CD1c-positive myeloid dendritic cell (primary cell): ENCODE results near the gene HEXD.
"Not testable (repeated sequence)": the region's sequence is repeated elsewhere in the genome, so short reads cannot be mapped to it uniquely, and the experiment has no call there.

Experiments used
- DNase-seq: peaks from one replicate; pipeline ENCODE4 v3.0.0-alpha.2; 2016; ENCODE audit errors: extremely low spot score

HEXD gene

DNA sequence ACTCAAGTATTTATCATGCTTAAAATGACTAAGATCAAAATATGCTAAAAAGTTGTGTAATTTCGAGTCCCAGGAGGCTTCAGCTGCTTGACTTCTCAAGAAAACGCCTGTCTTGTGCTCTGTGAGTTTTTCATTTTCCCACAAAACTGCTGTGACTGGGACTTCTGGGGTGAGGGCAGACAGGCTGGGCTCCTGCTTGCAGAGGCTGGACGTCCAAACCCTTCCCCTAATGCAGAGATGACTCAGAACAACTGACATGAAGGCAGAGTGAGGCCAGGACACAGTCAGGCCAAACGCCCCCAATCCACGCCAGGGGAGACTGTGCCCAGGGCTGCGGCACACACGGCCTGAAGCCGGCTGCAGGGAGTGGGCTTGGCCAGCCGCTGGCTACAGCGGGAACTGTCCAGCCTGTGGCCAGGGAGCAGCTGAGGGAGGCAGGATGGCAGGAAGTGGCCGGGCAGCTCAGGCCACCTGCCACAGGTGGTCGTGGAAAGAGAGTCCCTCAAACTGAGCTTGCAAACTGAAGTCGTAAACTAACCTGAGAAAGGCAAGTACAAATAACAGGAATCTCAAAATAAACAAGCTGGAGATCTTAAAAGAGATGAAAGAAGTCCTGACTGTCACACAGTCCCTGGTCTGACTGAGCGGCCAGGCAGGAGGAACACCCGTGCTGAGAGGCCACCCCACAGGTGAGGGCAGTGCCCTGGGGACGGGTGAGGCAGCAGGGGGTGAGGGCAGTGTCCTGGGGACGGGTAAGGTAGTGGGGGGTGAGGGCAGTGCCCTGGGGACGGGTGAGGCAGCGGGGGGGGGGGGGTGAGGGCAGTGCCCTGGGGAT lies 21.3 kb upstream of the HEXD start:
- peak; percentile 34 for DNase-seq

- DNase-seq = no peak
Observed at GRCh38 chr17:82397449-82398335, 20.5 kb upstream of the HEXD start.

- DNase-seq = peak; percentile 44
Observed at GRCh38 chr17:82399041-82399441, 19.1 kb upstream of the HEXD start.

- DNase-seq = no peak
Observed at GRCh38 chr17:82399601-82400101, 18.5 kb upstream of the HEXD start.

DNA sequence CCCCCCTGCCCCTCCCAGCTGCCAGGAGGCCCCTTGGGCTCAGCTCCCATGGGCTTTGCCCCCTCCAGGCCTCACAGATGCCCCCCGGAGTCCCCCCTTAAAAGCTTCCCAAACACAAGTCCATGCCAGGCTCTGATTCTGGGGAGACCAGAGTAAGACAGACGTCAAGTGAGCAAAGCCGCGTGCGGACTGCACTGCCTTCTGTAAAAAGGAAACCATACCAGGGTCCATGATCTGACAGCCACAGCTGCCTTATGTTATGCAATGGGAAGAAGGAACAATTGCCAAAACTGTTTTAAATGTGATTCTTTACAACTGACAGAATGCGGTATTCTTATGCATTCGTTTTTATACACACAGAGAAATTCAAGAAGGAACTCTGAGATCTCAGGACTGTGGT lies 17.9 kb upstream of the HEXD start:
- peak; percentile 56 for DNase-seq

DNA sequence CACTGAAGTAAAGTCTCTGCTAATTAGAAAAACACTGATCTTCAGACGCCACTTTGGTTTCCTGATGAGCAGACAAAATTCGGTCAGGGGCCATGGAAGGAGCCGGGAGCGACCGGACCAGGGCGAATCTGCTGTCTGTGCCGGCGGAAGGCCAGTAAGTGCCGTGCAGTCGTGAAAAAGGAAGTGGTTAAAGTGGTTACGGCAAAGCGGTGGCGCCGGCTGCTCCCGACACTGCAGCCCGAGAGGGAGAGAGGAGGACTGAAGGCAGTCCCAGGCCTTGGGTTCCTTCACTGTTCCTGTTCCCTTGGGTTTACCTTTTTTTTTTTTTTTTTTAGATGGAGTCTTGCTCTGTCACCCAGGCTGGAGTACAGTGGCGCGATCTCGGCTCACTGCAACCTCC lies 17.3 kb upstream of the HEXD start:
- peak; percentile 87 for DNase-seq

GRCh38 chr17:82402865-82403264 lies 15.3 kb upstream of the HEXD start:
- DNase-seq = no peak

DNA sequence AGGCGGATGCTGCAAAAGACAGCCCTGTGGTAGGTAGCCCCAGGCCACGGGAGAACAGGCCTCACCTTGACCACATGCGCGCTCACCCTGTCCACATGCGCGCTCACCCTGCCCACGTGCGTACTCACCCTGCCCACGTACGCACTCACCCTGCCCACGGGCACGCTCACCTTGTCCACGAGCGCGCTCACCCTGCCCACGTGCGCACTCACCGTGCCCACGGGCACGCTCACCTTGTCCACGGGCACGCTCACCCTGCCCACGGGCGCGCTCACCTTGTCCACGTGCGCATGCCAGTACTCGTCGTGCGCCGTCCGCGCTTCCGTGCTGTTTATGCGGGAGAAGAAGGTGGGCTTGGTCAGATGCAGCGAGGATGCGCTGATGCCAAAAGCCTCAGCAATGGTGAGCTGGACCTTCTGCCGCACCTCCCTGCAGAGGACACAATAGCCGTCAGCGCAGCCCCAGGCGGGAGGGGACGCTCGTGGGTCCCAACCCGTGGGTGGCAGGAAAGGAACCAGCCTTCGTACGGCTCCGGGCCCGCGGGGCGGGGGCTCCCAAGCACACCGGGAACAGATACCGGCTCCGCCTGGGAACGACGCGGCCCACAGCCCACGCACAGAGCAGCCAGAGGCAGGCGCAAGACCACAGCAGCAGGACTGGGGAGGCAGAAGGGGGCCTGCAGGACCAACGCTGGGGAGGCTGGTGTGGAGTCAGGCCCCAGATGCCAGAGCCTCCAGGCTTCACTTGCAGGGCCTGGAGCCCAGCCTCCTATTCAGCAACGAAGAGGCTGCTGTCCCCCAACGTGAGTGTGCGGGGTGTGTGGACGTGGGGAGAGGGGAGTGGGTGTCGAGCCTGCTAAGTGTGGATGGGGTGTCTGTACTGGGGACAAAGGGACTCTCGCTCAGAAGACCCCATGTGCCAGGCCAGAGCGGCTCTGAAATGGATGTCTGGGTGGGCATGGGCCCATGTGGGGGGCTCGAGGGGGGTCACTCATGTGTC lies 14.2 kb upstream of the HEXD start:
- no peak for DNase-seq

- no peak for DNase-seq
Observed at GRCh38 chr17:82405051-82405450, 13.1 kb upstream of the HEXD start.

DNA sequence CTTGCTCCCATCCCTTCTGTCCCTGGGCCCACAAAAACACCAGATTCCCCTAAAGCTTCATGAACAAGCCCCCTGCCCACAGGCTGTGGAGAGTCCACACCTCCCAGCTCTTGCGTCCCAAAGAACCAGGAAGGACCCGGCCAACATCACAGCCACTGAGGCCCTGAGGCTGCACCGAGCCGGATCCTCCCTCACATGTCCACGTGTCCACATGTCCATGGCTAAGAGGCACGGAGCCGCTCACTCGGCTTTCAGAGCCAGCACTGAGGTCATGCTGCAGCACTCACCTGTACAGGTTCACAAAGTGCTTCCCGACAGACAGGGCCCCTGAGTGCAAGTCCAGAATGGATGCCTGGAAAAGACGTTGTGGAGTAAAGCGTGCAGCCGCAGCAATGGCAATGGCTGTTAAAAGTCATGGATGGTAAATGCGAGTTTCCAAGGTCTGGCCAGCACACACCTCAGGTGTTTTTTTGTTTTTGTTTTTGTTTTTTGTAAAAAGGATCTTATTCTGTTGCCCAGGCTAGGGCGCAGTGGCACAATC lies 11.9 kb upstream of the HEXD start:
- DNase-seq = no peak

GRCh38 chr17:82407255-82407654 lies 10.9 kb upstream of the HEXD start:
- DNase-seq = peak; percentile 48

- no peak for DNase-seq
Observed at GRCh38 chr17:82408288-82408937, 9.7 kb upstream of the HEXD start.

DNA sequence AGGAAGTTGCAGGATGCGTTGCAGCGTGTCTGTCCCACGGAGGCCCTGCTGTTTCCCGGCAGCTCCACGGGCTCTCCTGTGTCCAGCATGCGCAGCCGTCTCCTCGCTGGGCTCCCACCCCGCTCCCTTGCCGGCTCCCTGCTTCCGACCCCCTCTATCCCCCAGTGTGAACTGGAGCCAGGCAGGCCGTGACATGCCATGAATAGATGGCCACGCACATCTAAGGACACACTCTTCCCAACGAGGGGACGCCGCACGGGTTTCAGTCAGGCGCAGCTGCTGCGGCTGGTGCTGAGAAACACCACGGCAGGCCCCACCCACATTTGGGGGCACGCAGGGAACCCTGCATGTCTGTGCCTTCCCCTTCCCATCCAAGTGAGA lies 9.2 kb upstream of the HEXD start:
- DNase-seq = no peak

DNA sequence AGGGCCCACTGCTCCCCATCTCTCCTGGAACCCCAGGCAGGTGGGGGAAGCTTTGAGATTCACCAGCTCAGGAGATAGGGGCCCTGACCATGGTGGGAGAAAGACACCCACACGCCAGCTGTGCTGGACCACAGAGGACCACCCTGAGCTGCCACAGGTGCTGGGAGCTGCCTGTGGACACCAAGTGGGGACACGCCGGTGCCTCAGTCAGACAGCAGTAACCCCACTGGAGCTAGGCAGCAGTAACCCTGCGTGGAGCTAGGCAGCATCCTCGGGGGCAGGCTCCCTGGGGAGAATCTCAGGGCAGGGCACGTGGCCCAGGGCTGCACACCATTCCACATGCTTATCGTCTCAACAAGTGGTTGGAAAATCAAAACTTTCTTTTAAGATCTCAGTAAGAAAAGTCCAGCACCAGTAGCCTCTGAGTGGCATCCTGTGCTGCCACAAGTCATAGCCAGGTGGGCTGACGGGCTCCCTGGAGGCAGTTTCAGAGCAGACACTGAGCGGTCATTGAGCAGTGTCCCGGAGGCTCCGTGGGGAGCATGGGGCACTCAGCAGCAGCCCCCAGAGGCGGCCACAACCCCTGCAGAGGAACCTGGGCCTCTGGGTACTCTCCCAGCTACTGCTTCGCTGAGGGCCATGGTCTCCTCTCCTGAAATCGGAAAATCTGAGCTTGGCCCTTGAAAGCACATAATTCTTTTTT lies 8.0 kb upstream of the HEXD start:
- no peak for DNase-seq

DNA sequence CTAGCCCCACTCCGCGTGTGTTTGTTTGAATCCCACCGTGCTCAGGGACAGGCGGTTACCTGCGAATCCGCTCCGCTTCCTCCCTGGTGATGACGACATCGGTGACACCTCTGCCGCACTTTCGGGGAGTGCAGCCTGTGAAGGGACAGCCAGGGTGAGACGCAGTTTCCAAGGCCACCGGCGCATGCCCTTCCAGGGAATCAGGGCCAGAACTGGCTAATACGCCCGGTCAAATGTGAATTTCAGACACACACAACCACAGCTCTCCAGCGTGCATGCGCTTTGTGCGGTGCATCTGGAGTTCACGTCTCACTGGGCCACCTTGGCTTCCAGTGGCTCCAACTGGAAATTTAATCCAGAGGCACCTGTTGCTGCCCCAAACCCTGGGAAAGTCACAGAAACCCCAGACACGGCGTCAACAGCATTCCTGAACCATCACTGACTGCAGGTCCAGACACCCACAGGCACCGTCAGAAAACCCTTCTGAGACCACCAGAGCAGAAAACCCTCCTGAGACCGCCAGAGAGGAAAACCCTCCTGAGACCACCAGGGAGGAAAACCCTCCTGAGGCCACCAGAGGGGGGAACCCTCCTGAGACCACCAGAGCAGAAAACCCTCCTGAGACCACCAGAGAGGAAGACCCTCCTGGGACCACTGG lies 6.6 kb upstream of the HEXD start:
- no peak for DNase-seq

- not testable (repeated sequence) for DNase-seq
Observed at GRCh38 chr17:82412081-82412480, 6.1 kb upstream of the HEXD start.

- DNase-seq = no peak
Observed at GRCh38 chr17:82412535-82413520, 5.3 kb upstream of the HEXD start.

GRCh38 chr17:82414548-82415281 lies 3.4 kb upstream of the HEXD start:
- peak; percentile 79 for DNase-seq
